ENCODE results near the gene KCNA3. TPM values are rescaled to one million over a fixed set of nuclear protein-coding genes. Genes with fewer than 3 reads are reported as not detected.

Gene KCNA3
- total and polyA plus RNA-seq, 2 of the 4 experiments (the other 2 are of a cell fraction), result under 0.01 to 0.09 TPM

GRCh38 chr1:110700767-110701166 is 26.0 kb upstream of the KCNA3 start:
- no peak overlapping the region for H3K4ac ChIP-seq (ENCODE audit: low read depth, low read length)
- H4K5ac ChIP-seq (ENCODE audit: low read depth, low read length), result no peak overlapping the region
- no peak overlapping the region for H2BK20ac ChIP-seq (ENCODE audit: low read depth, low read length)
- no peaks in the 10 kb centered on the region for H3K27me3 ChIP-seq (ENCODE audit: control insufficient read depth, insufficient read depth, low read length)
- WGBS, 2 experiments (ENCODE audit: extremely low coverage in 2 of 2, insufficient read length in 1 of 2), result no CpG with 5 or more reads among the region's 2 CpGs
- H3K36me3 ChIP-seq (ENCODE audit: control insufficient read depth, insufficient read depth, low read length), result no peaks in the 10 kb centered on the region
- H4K20me1 ChIP-seq (ENCODE audit: insufficient read depth, low read length), result no peaks in the 10 kb centered on the region
- dilution Hi-C loops (cut with HindIII; ENCODE audit: low sequenced_read_pairs, unreplicated experiment) (no loop called here), in situ Hi-C loops (cut with MboI; ENCODE audit: low sequenced_read_pairs) (no loop called here), intact Hi-C loops (cut with micrococcal nuclease) (no loop called here)
- no peaks in the 10 kb centered on the region for H3K9me1 ChIP-seq (ENCODE audit: insufficient read depth, low read length)
- H3K27ac ChIP-seq (ENCODE audit: insufficient read depth, low read length), result no peak overlapping the region
- ChIA-PET CTCF (no interaction called here), POLR2A (ENCODE audit: unreplicated experiment) (no interaction called here)
- no peak overlapping the region for H3K18ac ChIP-seq (ENCODE audit: low read depth, low read length)
- BruUV-seq (replicated peaks), result no TSS peak
- no peak overlapping the region for H3K23ac ChIP-seq (ENCODE audit: low read depth, low read length)
- no peak overlapping the region for H3K14ac ChIP-seq (replicated peaks; ENCODE audit: low read depth, low read length)
- H3K9me3 ChIP-seq (ENCODE audit: control insufficient read depth, insufficient read depth, low read length), result no peaks in the 10 kb centered on the region
- no peak overlapping the region for H3K4me2 ChIP-seq (ENCODE audit: low read depth, low read length)
- H2BK120ac ChIP-seq (ENCODE audit: low read depth, low read length), result no peak overlapping the region
- no peak overlapping the region for H2AK5ac ChIP-seq (ENCODE audit: low read depth, low read length)
- TF ChIP-seq RFX5 (IDR thresholded peaks at IDR 0.05; ENCODE audit: low read depth, low read length), result no peak
- no peak for TF ChIP-seq RCOR1 (IDR thresholded peaks at IDR 0.05; ENCODE audit: insufficient replicate concordance, low read length)
- no peak for TF ChIP-seq CTCF (conservative IDR thresholded peaks at IDR 0.05; ENCODE audit: low read depth, low read length)
- no peak for TF ChIP-seq SMC3 (IDR thresholded peaks at IDR 0.05; ENCODE audit: low read depth, low read length)
- no peak overlapping the region for H4K8ac ChIP-seq (ENCODE audit: low read depth in 2 of 2, low read length in 2 of 2)
- no peak overlapping the region for H3K4me3 ChIP-seq (ENCODE audit: insufficient read depth, low read depth, low read length)
- no peak overlapping the region for H2AK9ac ChIP-seq (replicated peaks; ENCODE audit: low read depth, low read length, poor library complexity)
- no peak overlapping the region for H4K91ac ChIP-seq (ENCODE audit: insufficient read depth, low read depth, low read length)
- ATAC-seq (ENCODE audit: low read depth), result no peak
- H3K56ac ChIP-seq (ENCODE audit: extremely low read depth, insufficient read depth, low read length), result no peak overlapping the region
- H3K9ac ChIP-seq (ENCODE audit: low read depth, low read length), result no peak overlapping the region
- no peaks in the 10 kb centered on the region for H3K4me1 ChIP-seq (ENCODE audit: control insufficient read depth, insufficient read depth, low read length)
- no peak overlapping the region for H2BK5ac ChIP-seq (ENCODE audit: low read depth, low read length, poor library complexity, severe bottlenecking)
- H2BK15ac ChIP-seq (ENCODE audit: low read depth, low read length), result no peak overlapping the region
- no peak overlapping the region for H2AFZ ChIP-seq (replicated peaks; ENCODE audit: low read length, poor library complexity)
- no peaks in the 10 kb centered on the region for H3K79me1 ChIP-seq (ENCODE audit: low read depth in 1 of 2, low read length in 2 of 2)
- no peak for DNase-seq
